Lower leg skin (tissue), 3 donors: ENCODE data around the gene CAPG.

Experiments
- CTCF ChIP-seq, 3 donors: fragments of 450-650 bp; IDR thresholded peaks; one replicate each; pipeline ENCODE4 v1.5.1; 2016; ENCODE audit warnings: antibody characterized with exemption in 3 of 3, mild to moderate bottlenecking in 3 of 3, moderate library complexity in 2 of 3
- POLR2A ChIP-seq, 2 donors: fragments of 450-650 bp; IDR thresholded peaks; one replicate each; pipeline ENCODE4 v1.6.1; 2016 to 2017; ENCODE audit warnings: antibody characterized with exemption in 2 of 2, mild to moderate bottlenecking in 1 of 2, moderate library complexity in 1 of 2

- TF ChIP-seq CTCF (IDR thresholded peaks at IDR 0.05) (no peak), POLR2A (IDR thresholded peaks at IDR 0.05) (no peak)
Measured at GRCh38 chr2:85409845-85410583, at the start of gene CAPG.
